ENCODE measurements around the gene FKBP8.
"Not testable (repeated sequence)": the region's sequence is repeated elsewhere in the genome, so short reads cannot be mapped to it uniquely, and the experiment has no call there.

Gene FKBP8

GRCh38 chr19:18542941-18543813, at the start of gene FKBP8:
Gene FKBP8, minus strand, starts transcription at chr19:18543573. Its CDS starts 1,603 bp downstream, at chr19:18541970.
- DNase-seq (ENCODE audit: low spot score) = peak; percentile 95

- DNase-seq (ENCODE audit: low spot score) = not testable (repeated sequence)
Observed at GRCh38 chr19:18592732-18593131, 49.4 kb upstream of the FKBP8 start.

GRCh38 chr19:18591735-18592385, 48.5 kb upstream of the FKBP8 start:
- DNase-seq (ENCODE audit: low spot score) = no peak

GRCh38 chr19:18590273-18591272, 47.2 kb upstream of the FKBP8 start:
- peak; percentile 51 for DNase-seq (ENCODE audit: low spot score)

- peak; percentile 68 for DNase-seq (ENCODE audit: low spot score)
Observed at GRCh38 chr19:18589380-18590272, 46.3 kb upstream of the FKBP8 start.

- DNase-seq (ENCODE audit: low spot score) = peak; percentile 88
Observed at GRCh38 chr19:18588611-18589379, 45.4 kb upstream of the FKBP8 start, which contains the start of gene REX1BD. Gene REX1BD, plus strand, starts transcription at chr19:18588798. Its CDS starts 4 bp downstream, at chr19:18588802.

- no peak for DNase-seq (ENCODE audit: low spot score)
Observed at GRCh38 chr19:18587962-18588610, 44.7 kb upstream of the FKBP8 start.

- no peak for DNase-seq (ENCODE audit: low spot score)
Observed at GRCh38 chr19:18587561-18587960, 44.2 kb upstream of the FKBP8 start.

- DNase-seq (ENCODE audit: low spot score) = no peak
Observed at GRCh38 chr19:18586306-18586705, 42.9 kb upstream of the FKBP8 start.

- no peak for DNase-seq (ENCODE audit: low spot score)
Observed at GRCh38 chr19:18580311-18580710, 36.9 kb upstream of the FKBP8 start.

- DNase-seq (ENCODE audit: low spot score) = no peak
Observed at GRCh38 chr19:18577365-18577914, 34.1 kb upstream of the FKBP8 start.

GRCh38 chr19:18576383-18576782, 33.0 kb upstream of the FKBP8 start:
- DNase-seq (ENCODE audit: low spot score) = no peak

- no peak for DNase-seq (ENCODE audit: low spot score)
Observed at GRCh38 chr19:18574691-18575291, 31.4 kb upstream of the FKBP8 start.

- DNase-seq (ENCODE audit: low spot score) = peak; percentile 98
Observed at GRCh38 chr19:18571564-18572344, 28.4 kb upstream of the FKBP8 start, which contains the start of gene UBA52. Gene UBA52, plus strand, starts transcription at chr19:18571857. Its CDS starts 1,444 bp downstream, at chr19:18573301.

GRCh38 chr19:18568367-18568766, 25.0 kb upstream of the FKBP8 start:
- no peak for DNase-seq (ENCODE audit: low spot score)

GRCh38 chr19:18566953-18567352, 23.6 kb upstream of the FKBP8 start:
- DNase-seq (ENCODE audit: low spot score) = no peak

- no peak for DNase-seq (ENCODE audit: low spot score)
Observed at GRCh38 chr19:18562086-18562485, 18.7 kb upstream of the FKBP8 start.

- DNase-seq (ENCODE audit: low spot score) = no peak
Observed at GRCh38 chr19:18559685-18560084, 16.3 kb upstream of the FKBP8 start.
